Measurements from ENCODE around the gene URGCP.
A peak's percentile ranks its signal among the peaks of the same experiment; 100 is the strongest.

URGCP gene, protein sequence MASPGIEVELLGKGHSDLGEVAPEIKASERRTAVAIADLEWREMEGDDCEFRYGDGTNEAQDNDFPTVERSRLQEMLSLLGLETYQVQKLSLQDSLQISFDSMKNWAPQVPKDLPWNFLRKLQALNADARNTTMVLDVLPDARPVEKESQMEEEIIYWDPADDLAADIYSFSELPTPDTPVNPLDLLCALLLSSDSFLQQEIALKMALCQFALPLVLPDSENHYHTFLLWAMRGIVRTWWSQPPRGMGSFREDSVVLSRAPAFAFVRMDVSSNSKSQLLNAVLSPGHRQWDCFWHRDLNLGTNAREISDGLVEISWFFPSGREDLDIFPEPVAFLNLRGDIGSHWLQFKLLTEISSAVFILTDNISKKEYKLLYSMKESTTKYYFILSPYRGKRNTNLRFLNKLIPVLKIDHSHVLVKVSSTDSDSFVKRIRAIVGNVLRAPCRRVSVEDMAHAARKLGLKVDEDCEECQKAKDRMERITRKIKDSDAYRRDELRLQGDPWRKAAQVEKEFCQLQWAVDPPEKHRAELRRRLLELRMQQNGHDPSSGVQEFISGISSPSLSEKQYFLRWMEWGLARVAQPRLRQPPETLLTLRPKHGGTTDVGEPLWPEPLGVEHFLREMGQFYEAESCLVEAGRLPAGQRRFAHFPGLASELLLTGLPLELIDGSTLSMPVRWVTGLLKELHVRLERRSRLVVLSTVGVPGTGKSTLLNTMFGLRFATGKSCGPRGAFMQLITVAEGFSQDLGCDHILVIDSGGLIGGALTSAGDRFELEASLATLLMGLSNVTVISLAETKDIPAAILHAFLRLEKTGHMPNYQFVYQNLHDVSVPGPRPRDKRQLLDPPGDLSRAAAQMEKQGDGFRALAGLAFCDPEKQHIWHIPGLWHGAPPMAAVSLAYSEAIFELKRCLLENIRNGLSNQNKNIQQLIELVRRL

DNA sequence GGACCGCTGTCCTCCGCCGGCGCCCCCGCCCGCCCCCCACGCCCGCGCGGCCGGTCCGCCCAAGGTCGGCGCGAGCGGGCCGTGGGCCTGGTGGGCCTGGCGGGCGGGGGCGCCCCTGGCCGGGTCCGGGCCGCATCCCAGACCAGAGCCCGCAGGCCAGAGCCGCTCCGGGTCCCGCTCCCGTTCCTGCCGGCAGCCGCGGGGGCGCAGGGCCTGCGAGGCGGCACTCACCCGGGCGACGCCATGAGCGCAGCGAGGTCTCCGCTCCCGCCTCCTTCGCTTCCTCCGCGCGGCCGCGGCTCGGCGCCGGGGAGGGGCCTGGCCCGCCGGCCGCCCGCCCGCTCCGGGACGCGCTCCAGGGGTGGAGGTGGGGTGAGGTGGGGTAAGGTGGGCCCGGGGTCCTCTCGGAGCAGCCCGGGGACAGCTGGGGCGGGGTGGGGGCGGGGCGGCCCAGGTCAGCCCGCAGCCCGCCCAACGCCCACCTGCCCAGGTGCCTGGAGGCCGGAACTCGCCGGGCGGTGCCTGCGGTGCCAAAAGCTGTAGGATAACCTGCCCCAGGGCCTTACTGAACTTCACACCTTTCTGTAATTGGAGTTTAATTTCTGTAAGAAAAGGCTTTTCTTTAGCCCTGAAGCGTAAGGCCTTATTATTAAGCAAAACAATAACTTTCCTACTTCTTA is at the start of gene URGCP:
Gene URGCP (minus strand): TSS at position 266 of the 680 bp plus-strand sequence. CDS start 21 bp downstream, at position 245.
- FAIRE-seq: no peak

GRCh38 chr7:43956027-43956426 is 49.6 kb upstream of the URGCP start:
- FAIRE-seq: no peak

DNA sequence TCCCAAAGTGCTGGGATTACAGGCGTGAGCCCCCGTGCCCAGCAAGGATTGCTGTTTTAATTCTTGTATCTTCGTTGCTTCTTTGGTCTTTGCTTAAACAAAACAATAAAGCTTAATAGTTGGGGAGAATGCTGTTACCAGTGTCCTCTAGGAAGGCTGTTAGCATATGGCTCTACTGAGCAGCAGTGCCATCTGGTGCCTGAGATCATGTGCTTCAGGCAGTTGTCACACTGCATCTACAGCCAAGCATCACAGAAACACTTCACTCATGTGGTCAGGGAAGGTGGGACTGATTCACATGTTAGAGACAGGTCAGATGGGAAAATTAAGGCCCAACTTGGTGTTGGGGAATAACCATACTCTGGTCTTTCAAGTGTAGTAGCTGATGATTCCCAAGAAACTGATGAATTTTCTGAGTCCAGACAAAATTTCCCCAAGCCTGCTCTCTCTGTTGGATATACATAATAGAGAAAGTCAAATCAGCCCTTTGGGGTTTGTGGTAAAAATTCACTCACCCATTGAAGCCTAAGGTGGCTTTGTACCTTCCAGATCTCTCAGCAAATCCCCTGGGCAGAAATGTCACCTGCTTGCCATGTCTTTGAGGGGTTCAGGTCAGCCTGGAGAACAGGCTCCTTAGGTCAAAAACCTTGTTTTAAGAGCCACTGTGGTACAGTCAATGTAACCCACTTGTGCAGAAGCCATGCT is 48.3 kb upstream of the URGCP start:
- FAIRE-seq: peak; percentile 68

DNA sequence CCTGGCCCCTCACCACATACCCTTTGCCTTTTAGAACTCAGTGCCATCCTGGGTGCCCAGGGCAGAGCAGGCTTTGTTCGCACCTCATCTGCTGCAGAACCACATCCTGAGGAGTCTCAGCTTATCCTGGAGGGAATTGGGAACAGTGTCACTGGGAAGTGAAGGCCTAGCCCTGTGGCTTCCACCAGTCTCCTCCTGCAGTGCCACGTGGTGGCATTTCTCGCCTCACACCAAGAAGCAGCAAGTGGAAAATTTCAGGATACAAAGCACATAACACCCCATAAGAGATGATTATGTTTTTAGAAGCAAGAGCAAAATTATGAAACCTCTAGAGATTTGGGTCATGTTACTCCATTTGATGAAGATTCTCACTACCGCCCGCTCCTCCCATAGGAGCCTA is 46.7 kb upstream of the URGCP start:
- no peak for FAIRE-seq

DNA sequence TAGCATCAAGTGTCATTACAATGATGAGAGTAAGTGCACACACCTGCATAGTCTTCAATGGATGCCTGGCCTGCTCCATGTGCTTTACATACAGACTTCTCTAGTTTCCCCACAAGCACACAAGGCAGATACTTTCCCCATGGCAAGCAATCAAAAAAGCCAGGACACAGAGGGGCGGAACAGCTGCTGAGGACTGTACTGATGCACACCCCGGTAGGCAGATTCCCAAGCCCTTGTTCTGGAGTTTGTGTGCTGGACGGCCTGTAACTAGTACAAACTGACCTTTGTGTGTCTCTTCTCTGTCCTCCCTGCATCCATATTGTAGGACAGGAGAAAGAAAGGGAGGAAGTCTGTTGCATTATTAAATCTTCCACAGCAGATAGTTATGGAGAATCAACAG is 45.6 kb upstream of the URGCP start:
- FAIRE-seq: no peak

GRCh38 chr7:43944286-43944685 is 37.9 kb upstream of the URGCP start:
- FAIRE-seq: no peak

DNA sequence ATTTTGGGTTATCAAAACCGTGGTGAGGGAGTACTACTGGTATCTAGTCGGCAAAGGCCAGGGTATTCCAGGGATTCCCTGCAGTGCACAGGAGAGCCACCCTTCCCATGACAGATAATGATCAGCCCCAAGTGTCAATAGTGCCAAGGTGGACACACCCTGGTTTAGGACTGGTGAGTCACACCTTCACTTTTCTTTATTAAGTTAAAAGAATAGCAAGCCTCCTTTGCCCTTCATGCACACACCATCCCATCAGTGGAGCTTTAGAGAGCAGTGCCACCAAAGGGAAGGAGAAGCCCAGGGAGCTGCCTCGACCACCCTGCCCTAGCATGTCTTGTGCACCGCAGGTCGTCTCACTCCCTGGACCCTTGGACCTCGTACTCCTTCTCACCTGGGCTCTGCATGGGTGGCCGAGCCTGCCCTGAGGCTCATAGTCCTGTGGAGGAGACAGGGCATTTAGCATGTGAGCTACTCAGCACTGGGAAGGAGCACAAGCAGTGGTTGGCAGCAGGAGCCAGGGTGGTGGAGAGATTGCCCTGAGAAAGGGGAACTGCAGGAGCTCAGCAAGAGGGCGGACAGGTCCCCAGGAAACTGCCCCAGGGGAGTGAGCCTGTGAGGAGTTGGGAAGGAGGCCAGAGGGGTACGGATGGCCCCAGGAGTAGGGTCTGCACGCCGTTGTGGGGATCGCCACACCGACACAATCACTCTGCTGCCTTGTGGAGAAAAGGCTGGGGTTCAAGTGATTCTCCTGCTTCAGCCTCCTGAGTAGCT is 37.2 kb upstream of the URGCP start:
- no peak for FAIRE-seq

DNA sequence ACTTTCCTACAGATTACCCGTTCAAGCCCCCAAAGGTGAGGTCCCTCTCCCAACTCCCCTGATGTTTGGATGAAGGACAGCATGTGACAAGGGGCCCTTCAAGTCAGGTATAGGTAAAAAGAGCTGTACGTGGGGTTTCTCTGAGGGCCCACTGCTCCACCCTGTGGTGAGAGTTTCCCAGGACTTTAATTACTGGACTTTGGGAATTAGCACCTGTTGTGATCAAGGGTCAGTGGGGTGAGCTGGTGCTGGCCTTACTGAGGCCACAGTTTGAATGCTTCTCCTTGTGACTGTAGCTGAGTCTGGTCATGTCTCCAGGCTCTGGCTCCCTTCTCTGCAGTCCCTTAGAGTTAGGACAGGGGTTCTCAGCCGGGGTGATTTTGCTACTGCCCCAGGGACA is 36.6 kb upstream of the URGCP start:
- no peak for FAIRE-seq

DNA sequence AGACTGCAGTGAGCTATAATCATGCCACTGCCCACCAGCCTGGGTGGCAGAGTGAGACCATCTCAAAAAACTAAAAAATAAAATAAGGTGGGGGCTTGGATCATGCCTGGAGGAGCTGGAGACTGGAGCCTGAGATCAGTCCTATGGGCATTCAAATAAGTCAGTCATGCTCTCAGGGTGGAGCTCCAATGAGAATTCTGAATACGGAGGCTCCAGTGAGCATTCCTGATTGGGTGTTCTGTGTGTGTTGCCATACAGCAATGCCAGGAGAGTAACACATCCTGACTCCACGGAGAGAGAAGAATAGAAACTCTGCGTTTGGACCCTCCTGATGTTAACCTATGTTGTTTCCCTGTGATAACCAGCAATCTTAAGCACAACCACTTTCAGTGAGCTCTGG is 35.9 kb upstream of the URGCP start:
- no peak for FAIRE-seq

- FAIRE-seq: no peak
Measured at GRCh38 chr7:43938892-43939482, 32.6 kb upstream of the URGCP start.

DNA sequence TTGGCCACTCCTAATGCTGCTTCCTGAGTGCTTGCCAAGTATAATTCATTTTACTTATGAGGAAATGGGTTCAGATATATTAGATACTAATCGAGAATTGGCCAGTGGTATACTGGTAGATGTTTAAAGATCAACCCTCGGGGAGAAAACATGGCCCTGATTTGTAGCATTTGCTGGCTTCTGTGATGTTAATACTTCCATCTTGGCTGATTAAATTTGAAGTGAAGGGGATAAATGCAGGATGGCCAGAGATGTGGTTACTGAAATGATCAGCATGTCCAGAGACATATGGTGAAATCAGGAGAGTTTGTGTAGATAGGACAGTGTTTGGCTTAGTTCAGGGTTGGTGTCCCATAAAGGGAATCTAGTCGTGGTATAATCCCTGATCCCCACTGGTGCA is 31.0 kb upstream of the URGCP start:
- no peak for FAIRE-seq

DNA sequence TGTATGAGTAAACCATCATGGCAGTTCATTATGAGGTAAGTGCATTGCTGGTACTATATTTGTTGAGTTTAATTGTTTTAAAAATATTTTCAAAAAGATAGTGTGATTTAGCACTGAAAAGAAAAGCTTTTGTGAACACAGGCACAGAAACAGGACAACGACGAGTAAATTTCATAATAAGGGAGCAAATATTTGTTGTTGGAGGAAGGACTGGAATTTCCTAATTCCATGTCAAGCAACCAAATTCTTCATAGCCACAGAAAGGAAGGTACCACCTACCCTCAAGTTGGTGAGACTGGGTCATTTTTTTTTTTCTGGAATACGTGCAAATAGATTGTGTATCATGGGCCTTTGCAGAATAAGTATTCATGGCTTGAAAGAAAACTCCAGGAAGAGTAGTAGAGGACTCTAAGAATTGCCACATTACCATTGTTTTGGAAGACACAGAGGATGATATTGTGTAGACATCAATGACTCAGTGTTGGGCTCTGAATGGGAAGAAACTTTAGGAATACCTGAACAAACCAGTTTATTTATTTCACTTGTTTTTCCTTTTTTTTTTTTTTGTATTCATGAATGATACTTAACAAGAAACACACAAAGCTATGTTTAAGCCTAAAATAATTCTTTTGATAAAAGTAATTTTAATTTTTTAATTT is 27.6 kb upstream of the URGCP start:
- FAIRE-seq: no peak

DNA sequence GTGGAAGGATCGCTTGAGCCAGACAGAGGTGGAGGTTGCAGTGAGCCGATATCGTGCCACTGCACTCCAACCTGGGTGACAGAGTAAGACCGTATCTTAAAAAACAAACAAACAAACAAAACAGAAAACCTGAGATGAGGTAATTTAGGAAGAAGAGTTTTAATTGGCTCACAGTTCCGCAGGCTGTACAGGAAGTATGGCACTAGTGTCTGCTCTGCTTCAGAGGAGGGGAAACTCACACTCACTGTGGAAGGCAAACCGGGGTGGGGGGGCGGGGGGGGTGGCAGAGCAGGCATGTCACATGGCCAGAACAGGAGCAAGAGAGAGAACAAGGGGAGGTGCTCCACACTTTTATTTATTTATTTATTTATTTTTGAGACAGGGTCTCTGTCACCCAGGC is 24.9 kb upstream of the URGCP start:
- FAIRE-seq: no peak

- no peak for FAIRE-seq
Measured at GRCh38 chr7:43929529-43930457, 23.4 kb upstream of the URGCP start.

- no peak for FAIRE-seq
Measured at GRCh38 chr7:43927810-43928209, 21.4 kb upstream of the URGCP start.

DNA sequence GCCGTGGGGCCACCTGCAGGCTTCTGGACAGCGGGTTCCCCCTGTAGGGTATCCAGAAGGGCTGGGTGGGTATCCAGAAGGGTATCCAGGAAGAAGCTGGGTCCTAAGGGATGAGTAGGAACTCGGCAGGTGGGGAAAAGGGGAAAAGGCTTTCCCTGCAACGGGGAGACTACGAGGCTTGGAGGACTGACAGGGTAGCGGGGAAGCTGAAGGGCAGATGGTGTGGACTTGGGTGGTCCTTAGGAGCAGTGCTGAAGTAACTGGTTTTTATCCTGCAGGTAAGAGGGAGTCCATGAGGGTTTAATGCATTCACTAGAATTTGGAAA is 20.4 kb upstream of the URGCP start:
- no peak for FAIRE-seq

- no peak for FAIRE-seq
Measured at GRCh38 chr7:43925984-43926797, 19.8 kb upstream of the URGCP start, which contains the start of gene UBE2D4. UBE2D4 (plus strand) TSS chr7:43926436; CDS start chr7:43926533, 97 bp downstream.

DNA sequence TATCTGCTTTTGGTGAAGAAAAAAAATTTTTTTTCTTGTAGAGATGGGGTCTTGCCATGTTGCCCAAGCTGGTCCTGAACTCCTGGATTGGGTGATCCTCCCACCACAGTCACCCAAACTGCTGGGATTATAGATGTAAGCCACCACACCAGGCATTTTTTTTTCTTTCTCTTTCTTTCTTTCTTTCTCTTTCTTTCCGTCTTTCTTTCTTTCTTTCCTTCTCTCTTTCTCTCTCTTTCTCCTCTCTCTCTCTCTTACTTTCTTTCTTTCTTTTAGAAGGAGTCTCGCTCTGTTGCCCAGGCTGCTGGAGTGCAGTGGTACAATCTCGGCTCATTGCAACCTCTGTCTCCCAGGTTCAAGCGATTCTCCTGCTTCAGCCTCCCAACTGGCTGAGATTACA is 16.3 kb upstream of the URGCP start:
- no peak for FAIRE-seq

DNA sequence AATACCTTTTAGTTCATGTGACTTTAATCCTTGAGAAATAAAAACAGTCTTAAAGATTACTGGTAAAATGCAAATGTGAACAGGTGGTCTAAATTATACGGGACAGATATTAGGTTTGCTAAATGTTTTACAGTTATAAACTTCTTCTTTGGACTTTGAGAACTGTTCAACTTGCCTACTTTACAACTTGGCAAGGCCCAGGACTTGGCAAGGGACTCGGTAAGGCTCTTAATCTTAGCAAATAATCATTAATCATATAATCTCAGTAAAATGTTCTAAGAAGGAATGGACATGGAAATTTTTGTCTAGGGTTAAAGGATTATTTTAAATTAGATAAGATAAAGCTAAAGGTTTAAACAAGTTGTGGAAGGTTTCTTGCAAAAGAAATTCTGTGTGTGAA is 15.0 kb upstream of the URGCP start:
- no peak for FAIRE-seq
